ENCODE results near the gene SYT11.

SYT11 gene

GRCh38 chr1:155893389-155894142 is 34.2 kb downstream of the SYT11 start:
- H3K4me1 ChIP-seq (ENCODE audit: control insufficient read depth, insufficient read depth, low read length) = no peaks in the 10 kb centered on the region
- no peak overlapping the region for H3K27ac ChIP-seq (ENCODE audit: extremely low read depth, low read depth, low read length)
- H3K9me3 ChIP-seq (ENCODE audit: control insufficient read depth, insufficient read depth, low read depth, low read length) = no peaks in the 10 kb centered on the region
- peaks cover 7 to 22% of the 10 kb centered on the region in 2 experiments for H3K36me3 ChIP-seq (ENCODE audit: control insufficient read depth in 2 of 2, insufficient read depth in 1 of 2, low read length in 2 of 2)
- POLR2A ChIA-PET = interaction anchor here (0.6 to 1.3 kb wide), 3 partner anchors 15 to 34 kb away, joined by 3 to 4 read pairs (median 3); partner anchors contain the start of gene SYT11
- no peak overlapping the region for H3K4me3 ChIP-seq (ENCODE audit: low read depth, low read length)
- CTCF ChIA-PET = interaction anchor here (0.6 to 1.8 kb wide), 4 partner anchors 34 to 359 kb away, joined by 3 to 8 read pairs (median 4); no protein-coding TSS in a partner anchor
- no peak for TF ChIP-seq ZNF76 (tag by site-specific recombination; IDR thresholded peaks at IDR 0.05; ENCODE audit: borderline replicate concordance, low read depth)
- no peak for TF ChIP-seq ZBTB8A (tag by site-specific recombination; IDR thresholded peaks at IDR 0.05)
- TF ChIP-seq ZNF555 (tag by site-specific recombination; conservative IDR thresholded peaks at IDR 0.05) = no peak
- no peak for TF ChIP-seq ZNF626 (tag by site-specific recombination; IDR thresholded peaks at IDR 0.05)
- TF ChIP-seq SP3 (tag by site-specific recombination; IDR thresholded peaks at IDR 0.05) = no peak
- no peak for TF ChIP-seq ZNF704 (tag by site-specific recombination; IDR thresholded peaks at IDR 0.05)
- peak; percentile 90 for TF ChIP-seq ZNF629 (tag by site-specific recombination; IDR thresholded peaks at IDR 0.05)
- no peak for TF ChIP-seq ZNF266 (tag by site-specific recombination; IDR thresholded peaks at IDR 0.05; ENCODE audit: low read depth)
- no peak for TF ChIP-seq ZNF596 (tag by site-specific recombination; IDR thresholded peaks at IDR 0.05)
- TF ChIP-seq ZNF16 (tag by site-specific recombination; IDR thresholded peaks at IDR 0.05; ENCODE audit: low read depth) = no peak
- TF ChIP-seq ZNF837 (tag by site-specific recombination; IDR thresholded peaks at IDR 0.05) = no peak
- no peak for TF ChIP-seq ZNF654 (tag by site-specific recombination; IDR thresholded peaks at IDR 0.05; ENCODE audit: low read depth)
- TF ChIP-seq INSM2 (tag by site-specific recombination; IDR thresholded peaks at IDR 0.05) = 0 out of 2 replicates have a peak, but pooled peaks have one; percentile 35
- no peak for TF ChIP-seq ZFP37 (tag by site-specific recombination; IDR thresholded peaks at IDR 0.05)
- 0 out of 2 replicates have a peak, but pooled peaks have one; percentile 10 for TF ChIP-seq PRDM10 (tag by site-specific recombination; IDR thresholded peaks at IDR 0.05)
- no peak for TF ChIP-seq ZNF518A (tag by site-specific recombination; conservative IDR thresholded peaks at IDR 0.05; ENCODE audit: low read depth)
- TF ChIP-seq PRDM2 (tag by site-specific recombination; IDR thresholded peaks at IDR 0.05; ENCODE audit: borderline replicate concordance) = no peak
- TF ChIP-seq RBAK (tag by site-specific recombination; IDR thresholded peaks at IDR 0.05) = no peak
- TF ChIP-seq ZNF514 (tag by site-specific recombination; IDR thresholded peaks at IDR 0.05) = no peak

All from HEK293 (cell line).